NCI-H446 (cell line): ENCODE data around the gene NTF4.

Experiments used
- DNase-seq, 2 experiments: peaks; one replicate each; lab custom pipeline; 2025; lab: John Stamatoyannopoulos, UW

NTF4 gene

GRCh38 chr19:49091391-49092038 is 26.9 kb upstream of the NTF4 start:
- no peak for DNase-seq

DNA sequence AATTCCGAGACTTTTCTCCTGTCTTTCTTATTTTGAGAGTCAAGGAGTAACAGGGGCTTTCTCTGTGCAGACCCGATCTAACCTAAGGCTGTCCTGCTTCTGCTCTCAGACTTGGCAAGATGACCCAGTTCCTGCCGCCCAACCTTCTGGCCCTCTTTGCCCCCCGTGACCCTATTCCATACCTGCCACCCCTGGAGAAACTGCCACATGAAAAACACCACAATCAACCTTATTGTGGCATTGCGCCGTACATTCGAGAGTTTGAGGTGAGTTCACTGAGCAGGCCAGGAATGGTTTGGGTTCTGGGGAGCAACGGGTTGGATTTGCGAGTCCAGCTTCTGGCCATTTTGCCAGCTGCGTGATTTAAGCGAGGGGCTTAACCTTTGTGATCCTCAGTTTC is 21.7 kb upstream of the NTF4 start:
- DNase-seq = no peak

- no peak for DNase-seq
Measured at GRCh38 chr19:49085868-49086232, 21.2 kb upstream of the NTF4 start.

DNA sequence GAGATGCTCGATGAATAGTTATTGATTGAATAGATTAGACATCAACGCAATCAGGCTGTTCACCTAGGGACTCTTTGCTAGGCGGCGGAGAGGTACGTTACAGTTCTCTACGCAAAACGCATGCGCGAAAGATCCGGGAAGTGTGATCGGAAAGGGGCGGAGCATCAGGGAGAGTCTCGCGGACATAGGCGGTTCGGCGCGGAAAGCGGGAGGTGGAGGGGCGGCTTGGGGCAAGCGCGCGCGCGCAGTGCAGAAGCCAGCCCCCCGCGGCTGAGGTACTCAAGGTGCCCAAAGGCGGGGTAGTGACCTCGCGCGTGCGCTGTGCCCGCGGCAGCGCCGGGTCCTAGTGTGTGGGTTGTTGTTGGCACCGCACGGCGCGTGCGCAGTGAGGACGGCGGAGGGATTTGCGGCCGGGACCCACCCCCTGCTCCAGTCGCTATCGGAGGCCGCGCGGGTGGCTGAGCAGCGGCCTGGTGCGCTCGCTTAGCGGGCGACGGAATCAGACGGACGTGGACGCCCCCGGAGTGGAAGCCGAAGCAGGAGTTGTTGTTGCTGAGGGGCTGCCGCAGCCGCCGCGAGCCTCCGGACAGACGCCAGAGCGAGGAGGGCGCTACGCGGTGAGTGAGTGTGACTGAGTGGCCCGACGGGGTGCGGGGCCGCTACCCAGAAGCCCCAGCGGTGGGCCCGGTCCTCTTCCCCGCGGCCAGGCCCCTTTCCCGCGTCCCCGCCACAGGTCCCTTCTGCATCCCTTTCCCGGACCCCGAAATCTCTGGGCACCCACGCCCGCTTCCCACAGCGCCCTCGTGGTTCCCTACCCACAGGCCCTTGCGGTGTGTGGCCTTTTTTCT is 20.6 kb upstream of the NTF4 start, which contains the start of gene SNRNP70:
TSS of gene SNRNP70 (plus strand) at position 432 of the 848 bp plus-strand sequence. CDS start 964 bp downstream, outside the sequence.
- DNase-seq = peak; percentile 99 to 100

DNA sequence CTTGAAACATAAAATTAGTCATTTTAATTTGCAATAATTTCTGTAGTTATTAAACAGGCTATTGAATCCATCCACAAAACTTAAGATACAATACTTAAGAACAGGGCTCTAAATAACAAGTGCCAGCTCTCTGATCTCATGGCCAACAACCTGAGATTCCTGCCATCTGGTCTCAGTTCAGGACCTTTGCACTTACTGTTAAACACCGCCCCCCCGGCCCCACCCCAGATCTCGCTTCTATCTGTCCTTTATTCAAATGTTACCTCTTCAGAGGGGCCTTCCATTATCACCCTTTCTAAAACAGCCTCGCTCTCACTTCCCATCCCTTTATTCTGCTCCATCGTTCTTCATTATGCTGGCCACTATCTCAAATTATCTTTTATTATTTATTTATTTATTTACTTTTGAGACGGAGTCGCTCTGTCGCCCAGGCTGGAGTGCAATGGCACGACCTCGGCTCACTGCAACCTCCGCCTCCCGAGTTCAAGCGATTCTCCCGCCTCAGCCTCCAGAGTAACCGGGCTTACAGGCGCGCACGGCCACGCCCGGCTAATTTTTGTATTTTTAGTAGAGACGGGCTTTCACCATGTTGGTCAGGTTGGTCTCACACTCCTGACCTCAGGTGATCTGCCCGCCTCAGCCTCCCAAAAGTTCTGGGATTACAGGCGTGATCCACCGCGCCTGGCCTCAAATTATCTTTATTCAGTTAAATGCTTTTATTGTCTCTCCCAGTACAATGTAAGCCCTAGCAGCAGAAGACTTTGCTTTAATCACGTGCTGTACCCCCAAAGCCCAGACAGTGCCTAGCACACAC is 19.8 kb upstream of the NTF4 start:
- no peak for DNase-seq

DNA sequence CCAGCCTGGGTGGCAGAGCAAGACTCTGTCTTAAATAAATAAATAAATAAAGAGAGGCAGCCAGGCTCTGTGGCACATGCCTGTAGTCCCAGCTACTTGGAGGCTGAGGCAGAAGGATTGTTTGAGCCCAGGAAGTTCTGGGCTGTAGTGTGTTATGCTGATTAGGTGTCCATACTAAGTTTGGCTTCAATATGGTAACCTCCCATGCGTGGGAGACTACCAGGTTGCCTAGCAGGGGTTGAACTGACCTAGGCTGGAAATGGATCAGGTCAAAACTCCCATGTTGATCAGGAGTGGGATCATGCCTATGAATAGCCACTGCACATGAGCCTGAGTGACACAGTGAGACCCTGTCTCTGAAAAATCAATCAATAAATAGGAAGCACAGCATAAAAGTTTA is 16.7 kb upstream of the NTF4 start:
- no peak for DNase-seq

- no peak for DNase-seq
Measured at GRCh38 chr19:49080392-49080791, 15.8 kb upstream of the NTF4 start.

DNA sequence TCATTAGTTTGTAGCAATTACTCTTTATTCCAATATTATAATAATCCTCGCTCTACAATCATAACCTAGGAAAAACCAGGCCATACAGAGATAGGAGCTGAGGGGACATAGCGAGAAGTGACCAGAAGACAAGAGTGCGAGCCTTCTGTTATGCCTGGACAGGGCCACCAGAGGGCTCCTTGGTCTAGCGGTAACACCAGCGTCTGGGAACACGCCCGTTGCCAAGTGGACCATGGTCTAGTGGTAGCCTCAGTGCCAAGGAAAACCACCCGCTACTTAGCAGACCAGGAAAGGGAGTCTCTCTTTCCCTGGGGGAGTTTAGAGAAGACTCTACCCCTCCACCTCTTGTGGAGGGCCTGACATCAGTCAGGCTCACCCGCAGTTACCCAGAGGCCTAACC is 10.3 kb upstream of the NTF4 start:
- DNase-seq = peak in 1 of 2 experiments; percentile 65

DNA sequence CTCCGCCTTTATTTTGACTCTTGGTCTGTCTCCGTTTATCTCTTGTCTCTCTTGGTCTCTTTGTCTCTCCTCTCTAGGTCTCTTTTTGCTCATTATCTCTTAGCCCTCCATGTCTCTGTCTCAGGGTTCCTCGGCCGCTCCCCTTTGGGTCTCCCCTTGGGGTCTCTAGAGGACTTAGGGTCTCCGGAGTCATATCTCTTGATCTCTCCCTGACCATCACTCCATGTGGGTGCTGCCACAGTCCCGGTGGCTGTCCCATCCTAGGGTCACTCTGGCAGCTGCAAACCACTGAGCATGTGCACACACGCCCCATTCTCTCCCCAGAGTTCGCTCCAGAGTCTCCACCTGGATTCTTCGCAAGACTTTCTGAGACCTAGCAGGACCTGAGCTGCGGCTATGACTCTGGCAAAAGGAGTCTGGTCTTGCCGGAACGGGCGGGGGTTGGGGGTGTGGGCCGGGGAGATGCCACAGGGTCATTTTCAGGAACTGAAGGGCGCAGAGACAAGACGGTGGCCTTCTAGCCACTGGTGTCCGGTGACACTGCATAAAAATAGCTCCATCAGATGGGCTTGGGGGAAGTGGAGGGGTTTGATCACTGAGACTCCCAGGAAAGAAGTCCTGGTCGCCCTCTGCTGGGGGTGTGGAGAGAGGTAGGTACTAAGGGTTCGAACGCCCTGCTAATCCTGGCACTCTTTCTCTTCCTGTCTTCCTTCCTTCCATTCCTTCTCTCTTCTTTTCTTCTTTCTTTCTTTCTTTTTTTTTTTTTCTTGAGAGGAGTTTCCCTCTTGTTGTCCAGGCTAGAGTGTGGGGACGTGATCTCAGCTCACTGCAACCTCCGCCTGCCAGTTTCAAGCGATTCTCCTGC is 9.1 kb upstream of the NTF4 start:
- DNase-seq = peak in 1 of 2 experiments; percentile 17

GRCh38 chr19:49071860-49072547 is 7.4 kb upstream of the NTF4 start:
- no peak for DNase-seq

DNA sequence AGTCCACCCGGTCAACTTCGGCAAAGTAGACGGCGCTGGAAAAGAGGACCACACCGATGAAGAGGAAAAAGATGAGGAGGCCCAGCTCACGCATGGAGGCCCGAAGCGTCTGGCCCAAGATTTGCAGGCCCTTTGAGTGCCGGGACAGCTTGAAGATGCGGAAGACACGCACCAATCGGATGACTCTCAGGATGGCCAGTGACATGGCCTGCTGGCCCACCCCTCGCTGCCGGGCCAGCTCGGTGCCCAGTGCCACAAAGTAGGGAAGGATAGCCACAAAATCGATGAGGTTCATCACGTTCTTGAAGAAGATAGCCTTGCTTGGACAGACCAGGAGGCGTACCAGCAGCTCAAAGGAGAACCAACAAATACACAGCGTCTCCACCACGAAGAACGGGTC is 5.8 kb upstream of the NTF4 start:
- DNase-seq = no peak

- DNase-seq = no peak
Measured at GRCh38 chr19:49069026-49069425, 4.4 kb upstream of the NTF4 start.

GRCh38 chr19:49067554-49067953 is 2.9 kb upstream of the NTF4 start:
- DNase-seq = no peak

GRCh38 chr19:49065905-49066512 is 1.4 kb upstream of the NTF4 start:
- DNase-seq = no peak

GRCh38 chr19:49064029-49064629 is 489 bp downstream of the NTF4 start:
- no peak for DNase-seq

- DNase-seq = no peak
Measured at GRCh38 chr19:49061445-49061844, 3.2 kb downstream of the NTF4 start.

DNA sequence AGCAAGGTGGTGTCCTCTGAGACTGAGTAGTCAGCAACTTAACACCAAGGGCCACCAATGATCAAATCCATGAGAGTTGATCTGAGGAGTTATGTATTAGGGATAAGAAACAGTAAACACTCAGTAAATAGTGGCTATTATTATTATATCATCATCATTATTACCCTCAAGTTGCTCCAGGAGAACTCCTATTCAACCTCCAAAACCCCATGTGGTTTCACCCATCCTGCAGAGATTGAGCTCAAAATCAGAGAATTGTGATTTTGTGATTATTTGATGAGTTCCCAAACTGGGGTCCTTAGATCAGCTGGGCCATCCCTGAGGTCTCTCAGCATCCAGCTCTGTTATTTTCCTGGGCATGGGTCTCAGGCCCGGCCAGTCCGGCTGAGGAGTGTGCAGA is 3.6 kb downstream of the NTF4 start:
- no peak for DNase-seq

DNA sequence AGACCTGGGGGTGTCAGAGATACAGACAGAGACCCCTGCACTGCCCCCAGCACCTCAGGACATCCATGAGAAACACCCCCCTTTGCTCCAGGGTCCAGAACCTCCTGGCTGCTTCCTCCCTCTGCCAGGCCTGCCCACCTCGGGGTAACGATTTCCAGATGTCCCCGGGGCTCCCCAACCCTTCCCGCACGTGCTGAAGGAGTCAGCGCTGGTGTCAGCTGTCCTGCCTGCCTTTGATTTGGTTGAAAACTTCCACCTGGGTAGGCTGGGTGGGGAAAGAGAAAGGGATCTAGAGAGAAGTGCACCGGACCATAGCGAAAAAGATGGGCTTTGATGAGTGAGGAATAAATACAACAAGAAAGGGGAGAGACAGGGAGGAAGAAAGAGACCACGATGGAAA is 5.6 kb downstream of the NTF4 start:
- no peak for DNase-seq

GRCh38 chr19:49058562-49058961 is 6.1 kb downstream of the NTF4 start:
- DNase-seq = no peak

DNA sequence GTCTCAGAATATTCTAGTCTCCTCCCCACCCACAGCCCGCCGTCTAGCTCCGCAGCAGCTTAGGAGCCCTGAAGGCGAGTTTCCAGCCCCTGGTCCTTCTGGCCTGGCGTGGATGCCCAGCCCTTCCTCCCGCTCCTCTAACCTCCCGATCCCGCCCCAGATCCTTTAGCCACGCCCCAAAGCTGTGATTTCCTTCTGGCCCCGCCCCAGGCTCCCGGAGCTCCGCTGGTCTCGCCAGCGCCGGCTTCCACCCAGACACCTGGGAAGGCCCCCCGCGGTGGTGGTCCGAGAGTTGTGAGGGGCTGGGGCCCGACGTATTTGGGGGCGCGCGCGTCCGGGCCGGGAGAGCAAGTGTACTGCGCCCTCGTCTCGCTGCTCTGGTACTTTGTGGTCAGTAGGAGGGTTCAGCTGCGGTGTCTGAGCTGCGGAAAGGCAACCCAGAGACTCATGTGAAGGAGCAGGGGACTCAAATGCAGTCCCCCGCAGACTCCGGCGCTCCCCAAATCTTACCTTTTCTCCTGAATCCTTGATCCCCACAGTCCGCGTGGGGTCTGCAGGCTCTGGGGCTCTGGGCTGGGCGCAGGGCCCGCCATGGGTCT is 6.9 kb downstream of the NTF4 start, which contains the start of gene CGB7:
TSS of gene CGB7 (minus strand) at position 114 of the 599 bp plus-strand sequence. CDS start 2,374 bp downstream, outside the sequence.
- no peak for DNase-seq
